Loucy (cell line): ENCODE measurements around the gene TRIM2.

Source experiments
- H2AFZ ChIP-seq: fragments of 200-600 bp; sonication (generic); 2 replicates; pipeline ENCODE4 v1.6.0; 2016; ENCODE audit warnings: antibody characterized with exemption, mild to moderate bottlenecking, low read length, moderate library complexity
- H3F3A ChIP-seq: fragments of 200-600 bp; 2 replicates; pipeline ENCODE4 v1.6.0; 2016; ENCODE audit warnings: antibody characterized with exemption, low read depth, mild to moderate bottlenecking
- H3K27me3 ChIP-seq: fragments of 200-600 bp; sonication (generic); 2 replicates; pipeline ENCODE4 v1.6.1; 2014; ENCODE audit warnings: low read length, mild to moderate bottlenecking; ENCODE audit not compliant: insufficient read depth, poor library complexity, severe bottlenecking
- H3K36me3 ChIP-seq: fragments of 200-600 bp; sonication (generic); 2 replicates; pipeline ENCODE4 v1.6.1; 2016; ENCODE audit warnings: low read length; ENCODE audit not compliant: insufficient read depth
- H3K4me1 ChIP-seq: fragments of 200-600 bp; sonication (generic); 2 replicates; pipeline ENCODE4 v1.5.1; 2014; ENCODE audit warnings: low read length, mild to moderate bottlenecking; ENCODE audit not compliant: insufficient read depth, poor library complexity, severe bottlenecking
- H3K4me2 ChIP-seq: fragments of 200-600 bp; sonication (generic); 2 replicates; pipeline ENCODE4 v1.6.0; 2014; ENCODE audit warnings: antibody characterized with exemption, low read length, low read depth, mild to moderate bottlenecking; ENCODE audit not compliant: poor library complexity, severe bottlenecking
- H3K4me3 ChIP-seq: fragments of 200-600 bp; sonication (generic); 2 replicates; pipeline ENCODE4 v1.5.1; 2014; ENCODE audit warnings: low read length, mild to moderate bottlenecking, mixed read lengths; ENCODE audit not compliant: poor library complexity, severe bottlenecking
- H3K79me2 ChIP-seq: fragments of 200-600 bp; sonication (generic); 2 replicates; pipeline ENCODE4 v1.6.1; 2014; ENCODE audit warnings: low read length; ENCODE audit not compliant: insufficient read depth
- H3K9ac ChIP-seq: fragments of 200-600 bp; sonication (generic); 2 replicates; pipeline ENCODE4 v1.6.0; 2014; ENCODE audit warnings: mild to moderate bottlenecking, low read depth, low read length, moderate library complexity; ENCODE audit not compliant: poor library complexity, severe bottlenecking
- H3K9me2 ChIP-seq: fragments of 200-600 bp; sonication (generic); replicated peaks from 2 replicates; pipeline ENCODE4 v1.6.1; 2016; ENCODE audit warnings: low read depth, low read length, mixed read lengths
- H3K9me3 ChIP-seq: fragments of 200-600 bp; sonication (generic); 2 replicates; pipeline ENCODE4 v1.6.1; 2014; ENCODE audit warnings: mild to moderate bottlenecking, antibody characterized with exemption, low read length, low read depth; ENCODE audit not compliant: insufficient read depth
- H4K20me1 ChIP-seq: fragments of 200-600 bp; sonication (generic); 2 replicates; pipeline ENCODE4 v1.6.0; 2014; ENCODE audit warnings: antibody characterized with exemption, low read length, mild to moderate bottlenecking; ENCODE audit not compliant: insufficient read depth, poor library complexity, severe bottlenecking
- CTCF ChIP-seq: fragments of 200-600 bp; sonication (generic); conservative IDR thresholded peaks from 2 replicates; pipeline ENCODE4 v1.5.1; 2014; ENCODE audit warnings: mild to moderate bottlenecking, antibody characterized with exemption, low read length
- EZH2phosphoT487 ChIP-seq: fragments of 200-600 bp; IDR thresholded peaks from 2 replicates; pipeline ENCODE4 v1.6.1; 2018; ENCODE audit warnings: antibody characterized with exemption, mild to moderate bottlenecking, moderate library complexity, borderline replicate concordance

TRIM2 gene

GRCh38 chr4:153333874-153334273 lies 129.6 kb downstream of the TRIM2 start:
- H3K9me2 ChIP-seq, result no peaks in the 10 kb centered on the region
- H3K4me2 ChIP-seq, result no peak overlapping the region
- H3K27me3 ChIP-seq, result no peaks in the 10 kb centered on the region
- H3K9me3 ChIP-seq, result no peaks in the 10 kb centered on the region
- no peak overlapping the region for H3K4me3 ChIP-seq
- H3K36me3 ChIP-seq, result no peaks in the 10 kb centered on the region
- H3F3A ChIP-seq, result no peaks in the 10 kb centered on the region
- no peak for TF ChIP-seq EZH2phosphoT487
- TF ChIP-seq CTCF, result no peak
- H2AFZ ChIP-seq, result no peak overlapping the region
- H3K79me2 ChIP-seq, result no peaks in the 10 kb centered on the region
- H4K20me1 ChIP-seq, result no peaks in the 10 kb centered on the region
- H3K9ac ChIP-seq, result no peak overlapping the region
- H3K4me1 ChIP-seq, result peaks cover 4% of the 10 kb centered on the region

- Histone ChIP-seq H3K9me2 (no peaks in the 10 kb centered on the region), H3K36me3 (no peaks in the 10 kb centered on the region), H3F3A (no peaks in the 10 kb centered on the region), H3K79me2 (peaks cover 6% of the 10 kb centered on the region; the same call in 1 of the 2 replicates), H3K9ac (no peak overlapping the region), H3K4me2 (no peak overlapping the region), H4K20me1 (no peaks in the 10 kb centered on the region), H3K4me1 (peaks cover 9% of the 10 kb centered on the region), H2AFZ (peak overlapping the region; percentile 14; the same call in 1 of the 2 replicates), H3K9me3 (no peaks in the 10 kb centered on the region), H3K4me3 (no peak overlapping the region), H3K27me3 (no peaks in the 10 kb centered on the region)
- no peak for TF ChIP-seq EZH2phosphoT487
- TF ChIP-seq CTCF, result no peak
These were observed 131.4 kb downstream of the TRIM2 start for GRCh38 chr4:153335665-153336064.

- no peaks in the 10 kb centered on the region for H4K20me1 ChIP-seq
- no peaks in the 10 kb centered on the region for H3K36me3 ChIP-seq
- H3F3A ChIP-seq, result 0 out of 2 replicates have a peak, but pooled peaks cover 2% of the 10 kb centered on the region
- no peak overlapping the region for H3K9ac ChIP-seq
- H2AFZ ChIP-seq, result no peak overlapping the region
- no peaks in the 10 kb centered on the region for H3K9me3 ChIP-seq
- H3K4me1 ChIP-seq, result peaks cover 30% of the 10 kb centered on the region
- no peaks in the 10 kb centered on the region for H3K9me2 ChIP-seq
- TF ChIP-seq EZH2phosphoT487 (no peak), CTCF (no peak)
- H3K79me2 ChIP-seq, result peaks cover 6% of the 10 kb centered on the region; the same call in 1 of the 2 replicates
- H3K4me2 ChIP-seq, result peak overlapping the region; percentile 32
- no peak overlapping the region for H3K4me3 ChIP-seq
- no peaks in the 10 kb centered on the region for H3K27me3 ChIP-seq
These were observed 133.4 kb downstream of the TRIM2 start for GRCh38 chr4:153337686-153338085.
